Muscle layer of colon (tissue), 2 donors: ENCODE results near the gene FMO5.
"Not testable (repeated sequence)": the region's sequence is repeated elsewhere in the genome, so short reads cannot be mapped to it uniquely, and the experiment has no call there.

Experiments
- H3K27ac ChIP-seq: one replicate; pipeline ENCODE4 v1.7.0; 2013; ENCODE audit warnings: low read depth, mild to moderate bottlenecking, low read length, moderate library complexity
- H3K27me3 ChIP-seq, 2 donors: one replicate each; pipeline ENCODE4 v1.7.0; 2013; ENCODE audit warnings: low read length in 2 of 2, mild to moderate bottlenecking in 2 of 2; ENCODE audit not compliant: insufficient read depth in 2 of 2, control insufficient read depth in 1 of 2
- H3K36me3 ChIP-seq: one replicate; pipeline ENCODE4 v1.7.0; 2013; ENCODE audit warnings: mild to moderate bottlenecking, low read length; ENCODE audit not compliant: insufficient read depth
- H3K4me1 ChIP-seq: one replicate; pipeline ENCODE4 v1.7.0; 2013; ENCODE audit warnings: mild to moderate bottlenecking, low read length; ENCODE audit not compliant: insufficient read depth
- H3K4me3 ChIP-seq, 2 donors: one replicate each; pipeline ENCODE4 v1.7.0; 2013; ENCODE audit warnings: low read length in 2 of 2, low read depth in 1 of 2, mild to moderate bottlenecking in 1 of 2, moderate library complexity in 1 of 2
- H3K9ac ChIP-seq: one replicate; pipeline ENCODE4 v1.7.0; 2013; ENCODE audit warnings: low read length
- H3K9me3 ChIP-seq: one replicate; pipeline ENCODE4 v1.7.0; 2013; ENCODE audit warnings: mild to moderate bottlenecking, low read length
- donor health status: abdominal sarcoma.
- donor health status: Adenocarcinoma of cecum.

FMO5 gene

DNA sequence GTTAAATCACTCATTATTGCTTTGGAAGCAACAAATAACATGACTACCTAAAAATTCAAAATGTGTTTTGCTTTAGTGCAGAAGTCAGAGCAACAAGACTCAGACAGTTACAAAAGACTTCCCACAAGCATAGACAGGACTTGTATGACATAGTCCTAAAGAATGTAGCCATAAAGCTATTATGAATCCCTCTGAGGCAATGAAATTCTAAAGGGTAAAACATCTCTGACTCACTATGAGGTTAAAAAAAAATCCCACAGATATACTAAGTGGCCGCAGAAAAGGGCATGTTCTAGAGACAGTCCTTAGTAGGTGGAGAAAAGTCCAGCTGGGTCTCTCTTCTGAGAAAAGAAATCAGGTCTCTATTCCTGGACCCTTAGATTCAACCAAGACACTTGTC is 57.8 kb downstream of the FMO5 start:
- no peak overlapping the region for H3K9ac ChIP-seq
- no peak overlapping the region for H3K27ac ChIP-seq

DNA sequence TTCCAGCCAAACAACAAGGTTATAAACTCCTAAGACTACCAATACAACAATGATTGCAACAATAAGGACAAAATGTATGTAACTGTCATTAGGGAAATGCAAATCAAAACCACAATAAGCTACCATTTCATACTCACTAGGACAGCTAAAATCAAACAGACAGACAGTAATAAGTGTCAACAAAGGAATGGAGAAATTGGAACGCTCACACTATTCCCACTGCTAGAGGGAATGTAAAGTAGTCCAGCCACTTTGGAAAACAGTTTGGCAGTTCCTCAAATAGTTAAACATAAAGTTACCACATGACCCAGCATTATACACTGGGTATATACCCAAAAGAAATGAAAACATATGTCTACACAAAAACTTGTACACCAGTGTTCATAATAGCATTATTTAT is 62.1 kb downstream of the FMO5 start:
- Histone ChIP-seq H3K27ac (no peak overlapping the region), H3K9ac (no peak overlapping the region), H3K4me3 (no peak overlapping the region), H3K9me3 (no peaks in the 10 kb centered on the region), H3K4me1 (peaks cover 13% of the 10 kb centered on the region), H3K27me3 (no peaks in the 10 kb centered on the region), H3K36me3 (peaks cover 46% of the 10 kb centered on the region)

More for the DNA sequence above, 57.8 kb downstream of the FMO5 start:
- Histone ChIP-seq H3K36me3 (peaks cover 13% of the 10 kb centered on the region), H3K9me3 (no peaks in the 10 kb centered on the region), H3K27me3 (no peaks in the 10 kb centered on the region), H3K4me1 (peaks cover 40% of the 10 kb centered on the region), H3K4me3 (no peak overlapping the region)

GRCh38 chr1:147162093-147162492 is 63.0 kb downstream of the FMO5 start:
- H3K4me1 ChIP-seq: peaks cover 4% of the 10 kb centered on the region
- no peak overlapping the region for H3K27ac ChIP-seq
- no peaks in the 10 kb centered on the region for H3K9me3 ChIP-seq
- H3K4me3 ChIP-seq: no peak overlapping the region
- H3K36me3 ChIP-seq: peaks cover 54% of the 10 kb centered on the region
- no peak overlapping the region for H3K9ac ChIP-seq
- H3K27me3 ChIP-seq: no peaks in the 10 kb centered on the region

DNA sequence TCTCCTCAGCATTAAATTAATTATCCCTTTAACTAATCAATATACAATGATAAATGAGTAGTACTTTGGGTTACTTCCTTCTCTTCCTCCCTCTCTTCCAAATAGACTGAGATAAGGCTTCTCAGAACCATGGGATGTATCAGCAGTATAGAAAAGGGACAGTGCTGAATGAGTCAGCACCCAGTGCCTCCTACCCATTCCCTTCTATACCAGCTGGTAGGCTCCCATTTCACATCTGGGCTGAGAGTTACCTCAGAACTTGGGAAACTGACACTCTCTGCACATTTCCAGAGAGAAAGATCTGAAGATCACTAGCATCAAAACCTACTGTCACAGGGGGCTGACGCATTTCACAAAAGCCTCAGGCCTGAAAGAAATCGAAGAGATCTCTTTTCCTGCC is 68.0 kb downstream of the FMO5 start:
- not testable (repeated sequence) for H3K9me3 ChIP-seq, H3K27ac ChIP-seq, H3K27me3 ChIP-seq, H3K9ac ChIP-seq, H3K4me1 ChIP-seq, H3K4me3 ChIP-seq
- H3K36me3 ChIP-seq: peaks cover 41% of the 10 kb centered on the region

- Histone ChIP-seq H3K36me3 (peaks cover 41% of the 10 kb centered on the region), H3K27me3 (no peaks in the 10 kb centered on the region), H3K9ac (no peak overlapping the region), H3K9me3 (no peaks in the 10 kb centered on the region), H3K27ac (no peak overlapping the region), H3K4me3 (no peak overlapping the region), H3K4me1 (no peaks in the 10 kb centered on the region)
Observed at GRCh38 chr1:147156642-147157041, 68.5 kb downstream of the FMO5 start.

DNA sequence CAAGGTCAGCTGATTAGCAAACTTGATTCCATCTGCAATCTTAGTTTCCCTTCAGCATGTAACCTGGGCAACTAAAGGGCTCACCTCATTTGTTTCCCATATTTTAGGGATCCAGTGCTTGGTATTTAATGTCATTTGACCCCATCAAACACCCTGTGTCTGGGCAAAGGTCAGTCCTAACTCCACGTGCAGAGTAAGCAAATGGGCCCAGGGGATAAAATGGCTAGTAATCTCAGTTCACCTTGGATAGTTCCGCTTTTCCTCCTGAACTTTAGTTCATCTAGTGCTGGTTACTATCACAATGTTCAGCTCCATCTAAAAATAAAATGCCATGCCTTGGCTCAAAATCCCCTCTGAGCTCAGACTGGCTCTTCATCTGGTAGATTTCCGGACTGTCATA is 72.4 kb downstream of the FMO5 start:
- H3K36me3 ChIP-seq: peaks cover 5% of the 10 kb centered on the region
- no peaks in the 10 kb centered on the region for H3K9me3 ChIP-seq
- no peaks in the 10 kb centered on the region for H3K4me1 ChIP-seq
- H3K9ac ChIP-seq: no peak overlapping the region
- H3K27ac ChIP-seq: no peak overlapping the region
- no peaks in the 10 kb centered on the region for H3K27me3 ChIP-seq
- H3K4me3 ChIP-seq: no peak overlapping the region

DNA sequence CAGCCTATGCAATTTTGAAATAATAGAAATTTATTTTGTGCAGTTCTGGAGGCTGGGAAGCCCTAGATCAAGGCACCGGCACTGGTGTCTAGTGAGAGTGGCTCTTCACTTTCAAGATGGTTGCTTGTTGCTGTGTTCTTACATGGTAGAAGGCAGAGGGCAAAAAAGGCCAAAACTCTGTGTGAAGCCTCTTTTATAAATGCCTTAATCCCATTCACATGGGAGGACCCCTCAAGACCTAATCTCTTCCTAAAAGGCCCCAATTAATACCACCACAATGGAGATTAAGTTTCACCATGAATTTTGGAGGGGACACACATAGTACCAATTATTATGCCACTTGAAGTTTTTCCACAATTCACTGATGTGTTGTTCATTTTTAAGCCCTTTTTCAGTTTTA is 73.9 kb downstream of the FMO5 start:
- Histone ChIP-seq H3K4me3 (no peak overlapping the region), H3K27me3 (no peaks in the 10 kb centered on the region), H3K9me3 (no peaks in the 10 kb centered on the region)

DNA sequence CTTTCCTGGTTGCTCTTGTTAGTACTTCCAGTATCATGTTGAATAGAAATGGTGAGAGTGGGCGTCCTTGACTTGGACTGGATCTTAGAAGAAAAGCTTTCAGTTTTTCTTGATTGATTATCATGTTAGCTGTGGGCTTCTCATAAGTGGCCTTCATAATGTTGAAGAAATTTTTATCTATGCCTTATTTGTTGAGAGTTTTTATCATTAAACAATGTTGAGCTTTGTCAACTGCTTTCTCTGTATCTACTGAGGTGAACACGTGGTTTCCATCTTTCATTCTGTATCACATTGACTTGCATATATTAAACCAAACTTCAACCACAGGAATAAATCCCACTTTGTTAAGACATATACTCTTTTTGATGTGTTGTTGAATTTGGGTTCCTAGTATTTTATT is 82.3 kb downstream of the FMO5 start:
- peaks cover 5% of the 10 kb centered on the region for H3K9me3 ChIP-seq
- no peaks in the 10 kb centered on the region for H3K27me3 ChIP-seq
- H3K36me3 ChIP-seq: no peaks in the 10 kb centered on the region
- H3K27ac ChIP-seq: no peak overlapping the region
- H3K4me3 ChIP-seq: no peak overlapping the region
- H3K9ac ChIP-seq: no peak overlapping the region
- H3K4me1 ChIP-seq: no peaks in the 10 kb centered on the region

More for the DNA sequence above, 73.9 kb downstream of the FMO5 start:
- Histone ChIP-seq H3K4me1 (no peaks in the 10 kb centered on the region), H3K36me3 (no peaks in the 10 kb centered on the region), H3K9ac (no peak overlapping the region), H3K27ac (no peak overlapping the region)
